ENCODE measurements around the gene RHOC. TPM values are rescaled to one million over a fixed set of nuclear protein-coding genes. Genes with fewer than 3 reads are reported as not detected.
A peak's percentile ranks its signal among the peaks of the same experiment; 100 is the strongest.
"Not testable (repeated sequence)": the region's sequence is repeated elsewhere in the genome, so short reads cannot be mapped to it uniquely, and the experiment has no call there.

Gene RHOC
- 68.4 TPM for total RNA-seq

GRCh38 chr1:112706505-112707220 is at the start of gene RHOC:
RHOC (minus strand) TSS chr1:112707127; CDS start chr1:112703799, 3,328 bp downstream.
- peak in 2 of 3 donors; percentile 49 to 54 for DNase-seq (ENCODE audit: low read depth in 2 of 3, low spot score in 2 of 3)

- no peak for DNase-seq (ENCODE audit: low read depth in 2 of 3, low spot score in 2 of 3)
Measured at GRCh38 chr1:112754116-112754628, 47.2 kb upstream of the RHOC start.

- DNase-seq (ENCODE audit: low read depth in 2 of 3, low spot score in 2 of 3), result no peak
Measured at GRCh38 chr1:112748396-112748795, 41.5 kb upstream of the RHOC start.

- DNase-seq (ENCODE audit: low read depth in 2 of 3, low spot score in 2 of 3), result peak in 1 of 3 donors; percentile 20
Measured at GRCh38 chr1:112744009-112744578, 37.2 kb upstream of the RHOC start.

GRCh38 chr1:112743174-112744008 is 36.5 kb upstream of the RHOC start:
- no peak for DNase-seq (ENCODE audit: low read depth in 2 of 3, low spot score in 2 of 3)

GRCh38 chr1:112737573-112737972 is 30.6 kb upstream of the RHOC start:
- DNase-seq (ENCODE audit: low read depth in 2 of 3, low spot score in 2 of 3), result no peak

- DNase-seq (ENCODE audit: low read depth in 2 of 3, low spot score in 2 of 3), result no peak
Measured at GRCh38 chr1:112735752-112736151, 28.8 kb upstream of the RHOC start.

GRCh38 chr1:112731451-112731850 is 24.5 kb upstream of the RHOC start:
- DNase-seq (ENCODE audit: low read depth in 2 of 3, low spot score in 2 of 3), result no peak

- no peak for DNase-seq (ENCODE audit: low read depth in 2 of 3, low spot score in 2 of 3)
Measured at GRCh38 chr1:112729909-112730308, 23.0 kb upstream of the RHOC start.

- not testable (repeated sequence) for DNase-seq (ENCODE audit: low read depth in 2 of 3, low spot score in 2 of 3)
Measured at GRCh38 chr1:112729011-112729410, 22.1 kb upstream of the RHOC start.

- DNase-seq (ENCODE audit: low read depth in 2 of 3, low spot score in 2 of 3), result not testable (repeated sequence)
Measured at GRCh38 chr1:112728306-112728971, 21.5 kb upstream of the RHOC start.

GRCh38 chr1:112727716-112728115 is 20.8 kb upstream of the RHOC start:
- DNase-seq (ENCODE audit: low read depth in 2 of 3, low spot score in 2 of 3), result no peak

- DNase-seq (ENCODE audit: low read depth in 2 of 3, low spot score in 2 of 3), result not testable (repeated sequence)
Measured at GRCh38 chr1:112724240-112724639, 17.3 kb upstream of the RHOC start.

GRCh38 chr1:112723511-112723839 is 16.5 kb upstream of the RHOC start:
- no peak for DNase-seq (ENCODE audit: low read depth in 2 of 3, low spot score in 2 of 3)

- peak in 1 of 3 donors; percentile 38 for DNase-seq (ENCODE audit: low read depth in 2 of 3, low spot score in 2 of 3)
Measured at GRCh38 chr1:112722601-112723510, 15.9 kb upstream of the RHOC start.

- DNase-seq (ENCODE audit: low read depth in 2 of 3, low spot score in 2 of 3), result no peak
Measured at GRCh38 chr1:112721966-112722524, 15.1 kb upstream of the RHOC start.

GRCh38 chr1:112721294-112721693 is 14.4 kb upstream of the RHOC start:
- not testable (repeated sequence) for DNase-seq (ENCODE audit: low read depth in 2 of 3, low spot score in 2 of 3)

GRCh38 chr1:112720800-112721199 is 13.9 kb upstream of the RHOC start:
- DNase-seq (ENCODE audit: low read depth in 2 of 3, low spot score in 2 of 3), result no peak

- no peak for DNase-seq (ENCODE audit: low read depth in 2 of 3, low spot score in 2 of 3)
Measured at GRCh38 chr1:112719706-112720105, 12.8 kb upstream of the RHOC start.
